HuH-7 (cell line): ENCODE data around the gene CRACR2B.

ENCODE experiments used
- DNase-seq: peaks from one replicate; pipeline ENCODE4 v3.0.0; 2011; ENCODE audit warnings: low spot score

The CRACR2B gene

GRCh38 chr11:811446-812245 lies 16.1 kb upstream of the CRACR2B start:
- no peak for DNase-seq

DNA sequence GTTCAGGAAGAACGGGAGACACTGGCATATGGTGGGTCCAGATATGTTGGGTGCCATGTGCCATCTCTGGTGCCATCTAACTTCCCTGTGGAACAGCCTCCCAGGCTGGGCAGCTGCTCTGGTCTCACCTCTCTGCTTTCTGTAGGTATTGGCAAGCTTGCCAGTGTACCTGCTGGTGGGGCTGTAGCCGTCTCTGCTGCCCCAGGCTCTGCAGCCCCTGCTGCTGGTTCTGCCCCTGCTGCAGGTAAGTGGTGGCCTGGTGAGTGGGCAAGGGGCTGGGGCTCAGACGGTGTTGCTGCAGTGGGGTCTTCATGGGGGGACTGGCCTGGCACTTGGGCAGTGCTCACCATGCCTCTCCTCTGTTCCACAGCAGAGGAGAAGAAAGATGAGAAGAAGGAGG lies 15.3 kb upstream of the CRACR2B start:
- no peak for DNase-seq

GRCh38 chr11:813072-813455 lies 14.7 kb upstream of the CRACR2B start:
- DNase-seq = no peak

GRCh38 chr11:813456-814096 lies 14.1 kb upstream of the CRACR2B start:
- DNase-seq = no peak

- no peak for DNase-seq
Observed at GRCh38 chr11:815675-816432, 11.9 kb upstream of the CRACR2B start.

DNA sequence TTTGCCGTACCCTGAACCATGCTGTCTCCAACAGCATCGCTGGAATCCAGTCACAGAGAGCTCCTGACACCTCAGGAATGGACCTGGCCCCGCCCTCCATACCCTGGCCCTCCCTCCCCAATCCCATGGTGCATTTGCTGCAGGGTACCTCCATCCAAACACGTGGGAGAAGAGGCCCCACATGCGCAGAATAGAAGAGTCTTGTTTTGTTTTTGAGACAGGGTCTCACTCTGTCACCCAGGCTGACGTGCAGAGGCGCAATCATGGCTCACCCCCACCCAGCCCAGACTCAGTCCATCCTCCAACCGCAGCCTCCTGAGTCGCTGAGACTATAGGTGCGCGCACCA lies 11.3 kb upstream of the CRACR2B start:
- no peak for DNase-seq

- no peak for DNase-seq
Observed at GRCh38 chr11:818396-819128, 9.2 kb upstream of the CRACR2B start, which contains the start of gene PNPLA2. Gene PNPLA2 (plus strand): TSS chr11:818914. CDS start chr11:819719, 805 bp downstream.

DNA sequence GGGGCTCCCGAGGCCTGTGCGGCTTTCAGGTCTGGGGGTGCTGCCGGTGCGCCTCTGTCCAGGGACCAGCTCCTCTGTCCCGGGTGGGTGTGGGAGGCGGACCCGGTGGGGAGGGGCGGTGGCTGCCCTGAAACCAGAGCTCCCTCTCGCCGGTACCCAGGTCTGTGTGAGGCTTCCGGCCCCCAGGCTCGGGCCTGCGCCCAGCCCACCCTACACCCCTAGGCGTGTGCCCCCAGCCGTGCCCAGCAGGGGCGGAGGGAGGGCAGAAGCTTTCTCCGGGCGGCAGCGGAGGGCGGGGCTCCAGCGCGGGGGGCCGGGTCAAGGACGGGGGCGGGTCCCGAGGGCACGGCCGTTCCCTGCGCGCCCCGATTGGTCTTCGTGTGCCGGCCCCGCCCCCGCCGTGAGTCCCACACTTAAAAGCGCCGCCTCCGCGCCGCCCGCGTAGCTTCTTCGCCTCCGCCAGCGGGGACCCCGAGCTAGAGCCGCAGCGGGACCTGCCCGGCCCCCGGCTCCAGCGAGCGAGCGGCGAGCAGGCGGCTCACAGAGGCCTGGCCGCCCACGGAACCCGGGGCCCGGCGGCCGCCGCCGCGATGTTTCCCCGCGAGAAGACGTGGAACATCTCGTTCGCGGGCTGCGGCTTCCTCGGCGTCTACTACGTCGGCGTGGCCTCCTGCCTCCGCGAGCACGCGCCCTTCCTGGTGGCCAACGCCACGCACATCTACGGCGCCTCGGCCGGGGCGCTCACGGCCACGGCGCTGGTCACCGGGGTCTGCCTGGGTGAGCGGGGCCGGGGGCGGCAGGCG lies 8.4 kb upstream of the CRACR2B start:
- peak; percentile 88 for DNase-seq

GRCh38 chr11:819943-820649 lies 7.6 kb upstream of the CRACR2B start:
- peak; percentile 81 for DNase-seq

- no peak for DNase-seq
Observed at GRCh38 chr11:820655-821511, 6.8 kb upstream of the CRACR2B start.

- DNase-seq = no peak
Observed at GRCh38 chr11:821512-822371, 6.0 kb upstream of the CRACR2B start.

DNA sequence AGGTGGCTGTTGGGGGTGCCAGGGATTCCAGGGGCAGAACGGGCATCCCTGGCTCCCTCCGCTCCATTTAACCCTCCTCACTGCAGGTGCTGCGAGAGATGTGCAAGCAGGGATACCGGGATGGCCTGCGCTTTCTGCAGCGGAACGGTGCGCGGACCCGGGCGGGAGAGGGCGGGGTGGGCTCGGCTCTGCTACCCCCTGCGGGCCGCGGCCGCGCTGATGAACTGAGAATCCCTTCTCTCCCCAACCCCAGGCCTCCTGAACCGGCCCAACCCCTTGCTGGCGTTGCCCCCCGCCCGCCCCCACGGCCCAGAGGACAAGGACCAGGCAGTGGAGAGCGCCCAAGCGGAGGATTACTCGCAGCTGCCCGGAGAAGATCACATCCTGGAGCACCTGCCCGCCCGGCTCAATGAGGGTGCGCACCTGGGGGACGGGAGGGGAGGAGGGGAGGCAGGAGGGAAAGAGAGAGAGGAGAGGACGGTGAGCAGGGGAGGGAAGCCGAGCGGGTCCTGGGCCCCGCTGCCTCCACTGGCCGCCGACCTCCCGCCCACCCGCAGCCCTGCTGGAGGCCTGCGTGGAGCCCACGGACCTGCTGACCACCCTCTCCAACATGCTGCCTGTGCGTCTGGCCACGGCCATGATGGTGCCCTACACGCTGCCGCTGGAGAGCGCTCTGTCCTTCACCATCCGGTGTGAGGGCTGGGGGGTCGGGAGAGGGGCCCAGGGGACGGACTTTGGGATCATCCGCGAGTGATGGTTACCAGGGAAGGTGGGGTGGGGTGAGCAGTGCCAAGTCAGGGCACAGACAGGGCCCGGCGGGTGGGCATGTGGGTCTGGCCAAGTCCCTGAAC lies 4.1 kb upstream of the CRACR2B start:
- no peak for DNase-seq

DNA sequence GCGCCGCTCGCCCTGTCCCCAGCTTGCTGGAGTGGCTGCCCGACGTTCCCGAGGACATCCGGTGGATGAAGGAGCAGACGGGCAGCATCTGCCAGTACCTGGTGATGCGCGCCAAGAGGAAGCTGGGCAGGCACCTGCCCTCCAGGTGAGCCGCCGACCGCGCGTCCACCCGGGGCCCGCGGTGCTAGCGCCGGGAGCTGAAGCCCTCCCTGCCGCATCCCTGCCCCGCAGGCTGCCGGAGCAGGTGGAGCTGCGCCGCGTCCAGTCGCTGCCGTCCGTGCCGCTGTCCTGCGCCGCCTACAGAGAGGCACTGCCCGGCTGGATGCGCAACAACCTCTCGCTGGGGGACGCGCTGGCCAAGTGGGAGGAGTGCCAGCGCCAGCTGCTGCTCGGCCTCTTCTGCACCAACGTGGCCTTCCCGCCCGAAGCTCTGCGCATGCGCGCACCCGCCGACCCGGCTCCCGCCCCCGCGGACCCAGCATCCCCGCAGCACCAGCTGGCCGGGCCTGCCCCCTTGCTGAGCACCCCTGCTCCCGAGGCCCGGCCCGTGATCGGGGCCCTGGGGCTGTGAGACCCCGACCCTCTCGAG lies 3.3 kb upstream of the CRACR2B start:
- no peak for DNase-seq

DNA sequence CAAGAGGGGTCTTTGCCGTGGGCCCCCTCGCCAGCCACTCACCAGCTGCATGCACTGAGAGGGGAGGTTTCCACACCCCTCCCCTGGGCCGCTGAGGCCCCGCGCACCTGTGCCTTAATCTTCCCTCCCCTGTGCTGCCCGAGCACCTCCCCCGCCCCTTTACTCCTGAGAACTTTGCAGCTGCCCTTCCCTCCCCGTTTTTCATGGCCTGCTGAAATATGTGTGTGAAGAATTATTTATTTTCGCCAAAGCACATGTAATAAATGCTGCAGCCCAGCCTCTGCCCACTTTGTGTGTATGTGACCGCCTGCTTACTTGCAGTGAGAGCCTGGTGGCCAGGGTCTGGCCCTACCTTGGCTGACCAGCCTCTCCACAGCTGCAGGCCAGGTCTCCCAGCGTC lies 2.8 kb upstream of the CRACR2B start:
- DNase-seq = no peak

- DNase-seq = no peak
Observed at GRCh38 chr11:825366-826226, 2.1 kb upstream of the CRACR2B start.

GRCh38 chr11:826227-826621 lies 1.5 kb upstream of the CRACR2B start:
- no peak for DNase-seq

DNA sequence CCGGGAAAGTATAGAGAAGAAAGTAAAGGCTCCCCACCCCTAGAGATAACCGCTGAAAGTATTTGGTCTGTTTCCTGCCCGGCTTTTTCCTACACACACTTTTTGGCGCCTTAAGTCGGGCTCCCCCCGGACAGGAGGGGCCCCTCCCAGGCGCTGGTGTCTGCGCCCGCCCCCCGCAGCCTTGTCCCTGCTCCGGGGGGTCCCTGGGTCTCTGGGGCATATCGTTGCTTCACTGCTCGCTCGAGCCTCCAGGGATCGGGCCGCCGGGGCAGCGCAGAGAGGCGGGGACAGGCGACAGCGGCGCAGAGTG lies 928 bp upstream of the CRACR2B start:
- no peak for DNase-seq
